H9 (cell line): ENCODE measurements around the gene CCM2. TPM values are rescaled to one million over a fixed set of nuclear protein-coding genes. Genes with fewer than 3 reads are reported as not detected.
A peak's percentile ranks its signal among the peaks of the same experiment; 100 is the strongest.

Source experiments
- DNase-seq: peaks from one replicate; pipeline ENCODE4 v3.0.0-alpha.2; 2017
- H2AFZ ChIP-seq: one replicate; pipeline ENCODE4 v1.6.1; 2013; ENCODE audit warnings: mild to moderate bottlenecking, low read length, control low read depth, moderate library complexity
- H2AK5ac ChIP-seq: 2 replicates; pipeline ENCODE4 v1.6.1; 2013; ENCODE audit warnings: low read length, control low read depth, mixed read lengths; ENCODE audit not compliant: insufficient read length
- H2BK120ac ChIP-seq: one replicate; pipeline ENCODE4 v1.6.1; 2013; ENCODE audit warnings: low read depth, mild to moderate bottlenecking, low read length, control low read depth, inconsistent platforms; ENCODE audit not compliant: poor library complexity, severe bottlenecking
- H2BK12ac ChIP-seq: 2 replicates; pipeline ENCODE4 v1.6.1; 2013; ENCODE audit warnings: low read length, control low read depth, mixed read lengths, low read depth; ENCODE audit not compliant: insufficient read length
- H2BK15ac ChIP-seq: 2 replicates; pipeline ENCODE4 v1.6.1; 2013; ENCODE audit warnings: low read depth, low read length, control low read depth
- H2BK20ac ChIP-seq: one replicate; pipeline ENCODE4 v1.6.1; 2013; ENCODE audit warnings: low read depth, mild to moderate bottlenecking, low read length, control low read depth, inconsistent platforms; ENCODE audit not compliant: poor library complexity, severe bottlenecking
- H2BK5ac ChIP-seq: 2 replicates; pipeline ENCODE4 v1.6.1; 2013; ENCODE audit warnings: low read length, control low read depth, mixed read lengths; ENCODE audit not compliant: insufficient read length
- H3K14ac ChIP-seq: 2 replicates; pipeline ENCODE4 v1.6.1; 2013; ENCODE audit warnings: low read length, control low read depth; ENCODE audit not compliant: insufficient read depth
- H3K18ac ChIP-seq: 2 replicates; pipeline ENCODE4 v1.6.1; 2013; ENCODE audit warnings: low read depth, mild to moderate bottlenecking, mixed read lengths, low read length, control low read depth; ENCODE audit not compliant: insufficient read length
- H3K23ac ChIP-seq: 2 replicates; pipeline ENCODE4 v1.6.1; 2013; ENCODE audit warnings: low read length, control low read depth, mixed read lengths, low read depth; ENCODE audit not compliant: insufficient read length
- H3K23me2 ChIP-seq: 2 replicates; pipeline ENCODE4 v1.6.1; 2013; ENCODE audit warnings: low read depth, mild to moderate bottlenecking, mixed read lengths, low read length, control low read depth; ENCODE audit not compliant: insufficient read length, poor library complexity, severe bottlenecking
- H3K27ac ChIP-seq: 2 replicates; pipeline ENCODE4 v1.5.1; 2013; ENCODE audit warnings: low read length, control low read depth, mixed read lengths, low read depth; ENCODE audit not compliant: insufficient read length
- H3K27me3 ChIP-seq: 2 replicates; pipeline ENCODE4 v1.6.1; 2013; ENCODE audit warnings: low read length, control low read depth, inconsistent platforms; ENCODE audit not compliant: insufficient read depth
- H3K4ac ChIP-seq: 2 replicates; pipeline ENCODE4 v1.6.1; 2013; ENCODE audit warnings: low read depth, mild to moderate bottlenecking, control low read depth, inconsistent platforms, low read length, moderate library complexity
- H3K4me1 ChIP-seq: 2 replicates; pipeline ENCODE4 v1.6.1; 2013; ENCODE audit warnings: low read length, control low read depth, inconsistent platforms; ENCODE audit not compliant: insufficient read depth
- H3K4me2 ChIP-seq: 2 replicates; pipeline ENCODE4 v1.6.1; 2013; ENCODE audit warnings: low read length, control low read depth, mixed read lengths; ENCODE audit not compliant: insufficient read length, insufficient read depth
- H3K56ac ChIP-seq: 2 replicates; pipeline ENCODE4 v1.6.1; 2013; ENCODE audit warnings: low read depth, mild to moderate bottlenecking, mixed read lengths, low read length, control low read depth; ENCODE audit not compliant: insufficient read length
- H3K79me1 ChIP-seq: 2 replicates; pipeline ENCODE4 v1.6.1; 2013; ENCODE audit warnings: low read depth, mild to moderate bottlenecking, moderate library complexity, low read length, control low read depth, inconsistent platforms; ENCODE audit not compliant: insufficient read depth, poor library complexity, severe bottlenecking
- H3K79me2 ChIP-seq: 2 replicates; pipeline ENCODE4 v1.6.1; 2013; ENCODE audit warnings: low read length, control low read depth, inconsistent platforms; ENCODE audit not compliant: insufficient read depth
- H3K9ac ChIP-seq: 2 replicates; pipeline ENCODE4 v1.6.1; 2013; ENCODE audit warnings: low read length, control low read depth, mixed read lengths; ENCODE audit not compliant: insufficient read length; ENCODE audit errors: extremely low read depth
- H3K9me3 ChIP-seq: one replicate; pipeline ENCODE4 v1.6.1; 2013; ENCODE audit warnings: low read depth, low read length, inconsistent platforms; ENCODE audit not compliant: control insufficient read depth
- H3T11ph ChIP-seq: one replicate; pipeline ENCODE4 v1.6.1; 2013; ENCODE audit warnings: mild to moderate bottlenecking, low read length, control low read depth, inconsistent platforms
- H4K20me1 ChIP-seq: one replicate; pipeline ENCODE4 v1.6.1; 2013; ENCODE audit not compliant: control insufficient read depth, insufficient read length, insufficient read depth
- H4K5ac ChIP-seq: 2 replicates; pipeline ENCODE4 v1.6.1; 2013; ENCODE audit warnings: low read depth, mild to moderate bottlenecking, mixed read lengths, low read length, control low read depth; ENCODE audit not compliant: insufficient read length
- H4K8ac ChIP-seq: replicated peaks from 2 replicates; pipeline ENCODE4 v1.6.1; 2013; ENCODE audit warnings: low read length, control low read depth, mixed read lengths, low read depth; ENCODE audit not compliant: insufficient read length
- H4K91ac ChIP-seq: 2 replicates; pipeline ENCODE4 v1.6.1; 2013; ENCODE audit warnings: low read depth, mild to moderate bottlenecking, moderate library complexity, mixed read lengths, low read length, control low read depth; ENCODE audit not compliant: insufficient read length
- H3K27ac Mint-ChIP-seq, 3 experiments: 2 replicates in 2 of 3; 3 replicates in 1 of 3; pipeline ENCODE4 v1.8.0; 2020 to 2021; ENCODE audit warnings: mixed read lengths in 3 of 3, mild to moderate bottlenecking in 1 of 3, moderate library complexity in 1 of 3
- H3K27me3 Mint-ChIP-seq: 2 replicates; pipeline ENCODE4 v1.8.0; 2021; ENCODE audit warnings: low read depth, mild to moderate bottlenecking, moderate library complexity, mixed read lengths
- H3K36me3 Mint-ChIP-seq, 3 experiments: 2 replicates in 2 of 3; 3 replicates in 1 of 3; pipeline ENCODE4 v1.8.0; 2020 to 2021; ENCODE audit warnings: low read depth in 3 of 3, mixed read lengths in 3 of 3; ENCODE audit not compliant: insufficient read depth in 1 of 3
- H3K4me1 Mint-ChIP-seq, 2 experiments: 2 replicates each; pipeline ENCODE4 v1.8.0; 2020; ENCODE audit warnings: mixed read lengths in 2 of 2
- H3K4me3 Mint-ChIP-seq, 2 experiments: 2 replicates in 1 of 2; 3 replicates in 1 of 2; pipeline ENCODE4 v1.8.0; 2020 to 2021; ENCODE audit warnings: mild to moderate bottlenecking in 2 of 2, mixed read lengths in 2 of 2, moderate library complexity in 1 of 2
- H3K9me3 Mint-ChIP-seq, 2 experiments: 2 replicates in 1 of 2; 3 replicates in 1 of 2; pipeline ENCODE4 v1.8.0; 2020; ENCODE audit warnings: mild to moderate bottlenecking in 2 of 2, mixed read lengths in 2 of 2, moderate library complexity in 1 of 2
- WGBS: extraction: QIAGEN DNeasy Blood & Tissue Kit; methylation state at CpG from one replicate; pipeline ENCODE4 v1.1.7; 2013; ENCODE audit warnings: missing lambda C conversion rate, low lambda C conversion rate, mixed read lengths; ENCODE audit not compliant: insufficient read length; ENCODE audit errors: extremely low coverage; 5-methylcytosine and 5-hydroxymethylcytosine counted together
- total RNA-seq: library from RNA; stranded (reverse); gene quantifications from 2 replicates; pipeline ENCODE4 v1.2.1, GENCODE V29; 2021
- TF ChIP-seq, protein P1 (sequence below): fragments of 200-600 bp; sonication (generic); conservative IDR thresholded peaks from 3 replicates; pipeline ENCODE4 v1.8.0; 2021; ENCODE audit warnings: antibody characterized with exemption, mild to moderate bottlenecking

Gene CCM2
- total RNA-seq, 1 experiment from 2014 or later = 30.4 TPM

DNA sequence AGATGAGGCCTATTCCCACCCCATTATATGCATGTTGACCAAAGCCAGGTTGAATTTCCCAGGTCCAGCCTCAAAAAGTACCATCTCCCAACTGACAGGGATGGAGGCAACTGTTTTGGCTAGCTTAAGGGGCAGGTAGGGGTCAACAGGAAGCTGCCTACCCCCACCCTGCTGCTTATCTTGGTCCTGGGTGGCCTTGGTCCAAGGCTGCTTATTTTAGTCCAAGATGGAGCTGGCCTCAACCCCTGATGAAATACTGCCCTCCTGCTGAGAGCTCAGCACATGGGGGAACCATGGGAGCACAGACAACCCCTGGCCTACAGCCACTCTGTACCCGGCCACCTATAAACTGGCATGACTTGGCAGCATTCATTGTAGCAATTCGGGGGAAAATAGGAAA lies 44.3 kb upstream of the CCM2 start:
- TF ChIP-seq, protein P1, sequence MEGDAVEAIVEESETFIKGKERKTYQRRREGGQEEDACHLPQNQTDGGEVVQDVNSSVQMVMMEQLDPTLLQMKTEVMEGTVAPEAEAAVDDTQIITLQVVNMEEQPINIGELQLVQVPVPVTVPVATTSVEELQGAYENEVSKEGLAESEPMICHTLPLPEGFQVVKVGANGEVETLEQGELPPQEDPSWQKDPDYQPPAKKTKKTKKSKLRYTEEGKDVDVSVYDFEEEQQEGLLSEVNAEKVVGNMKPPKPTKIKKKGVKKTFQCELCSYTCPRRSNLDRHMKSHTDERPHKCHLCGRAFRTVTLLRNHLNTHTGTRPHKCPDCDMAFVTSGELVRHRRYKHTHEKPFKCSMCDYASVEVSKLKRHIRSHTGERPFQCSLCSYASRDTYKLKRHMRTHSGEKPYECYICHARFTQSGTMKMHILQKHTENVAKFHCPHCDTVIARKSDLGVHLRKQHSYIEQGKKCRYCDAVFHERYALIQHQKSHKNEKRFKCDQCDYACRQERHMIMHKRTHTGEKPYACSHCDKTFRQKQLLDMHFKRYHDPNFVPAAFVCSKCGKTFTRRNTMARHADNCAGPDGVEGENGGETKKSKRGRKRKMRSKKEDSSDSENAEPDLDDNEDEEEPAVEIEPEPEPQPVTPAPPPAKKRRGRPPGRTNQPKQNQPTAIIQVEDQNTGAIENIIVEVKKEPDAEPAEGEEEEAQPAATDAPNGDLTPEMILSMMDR = no peak
- Histone ChIP-seq H3K27me3 (no peaks in the 10 kb centered on the region), H3K79me2 (no peaks in the 10 kb centered on the region), H4K5ac (no peak overlapping the region), H2BK12ac (no peak overlapping the region), H3K14ac (no peak overlapping the region), H3T11ph (no peak overlapping the region), H2BK5ac (no peak overlapping the region), H2AK5ac (no peak overlapping the region), H2BK120ac (no peak overlapping the region), H3K56ac (no peak overlapping the region), H2AFZ (no peak overlapping the region), H2BK20ac (no peak overlapping the region), H3K9ac (no peak overlapping the region), H3K23ac (no peak overlapping the region), H4K91ac (no peak overlapping the region), H3K27ac (no peak overlapping the region), H3K18ac (no peak overlapping the region), H3K79me1 (no peaks in the 10 kb centered on the region), H3K4ac (no peak overlapping the region), H3K4me1 (no peaks in the 10 kb centered on the region), H3K9me3 (no peaks in the 10 kb centered on the region), H3K23me2 (no peaks in the 10 kb centered on the region), H3K4me2 (no peak overlapping the region), H4K20me1 (no peaks in the 10 kb centered on the region), H4K8ac (no peak overlapping the region), H2BK15ac (no peak overlapping the region)
- Mint-ChIP-seq H3K36me3 (no peaks in the 10 kb centered on the region), H3K4me3 (no peak overlapping the region), H3K9me3 (peaks cover 2 to 3% of the 10 kb centered on the region in 2 experiments; a peak in 2 of 5 replicates), H3K27ac (peak overlapping the region in 1 of 3 experiments; percentile 22; a peak in 1 of 7 replicates), H3K4me1 (no peaks in the 10 kb centered on the region), H3K27me3 (peaks cover 23% of the 10 kb centered on the region)
- DNase-seq = no peak
- WGBS = no CpG with 5 or more reads among the region's 2 CpGs
